OCI-LY7 (cell line): ENCODE results near the gene ST6GALNAC5. TPM values are rescaled to one million over a fixed set of nuclear protein-coding genes. Genes with fewer than 3 reads are reported as not detected.

Source experiments
- BruUV-seq: library from RNA; stranded (reverse); fragments of 400-500 nt; replicated peaks from 2 replicates; lab custom pipeline; 2021; lab: Mats Ljungman, UMichigan
- CTCF ChIA-PET: fragments of 300-600 bp; sonication (Branson Sonifier 250); formaldehyde crosslinking; loops from one replicate; lab custom pipeline; 2022; ENCODE audit warnings: antibody characterized with exemption; ENCODE audit not compliant: unreplicated experiment; lab: Charles Lee
- POLR2A ChIA-PET: fragments of 300-600 bp; sonication (Branson Sonifier 250); formaldehyde crosslinking; loops from one replicate; lab custom pipeline; 2022; ENCODE audit warnings: antibody characterized with exemption; lab: Charles Lee
- DNase-seq: peaks from one replicate; pipeline ENCODE4 v3.0.0-alpha.2; 2015; ENCODE audit warnings: low spot score
- H2AFZ ChIP-seq: fragments of 200-600 bp; sonication (generic), shearing (Covaris generic); 2 replicates; pipeline ENCODE4 v1.6.1; 2014; ENCODE audit warnings: mild to moderate bottlenecking, antibody characterized with exemption, low read length, moderate library complexity
- H3K27ac ChIP-seq: fragments of 200-600 bp; sonication (generic); 2 replicates; pipeline ENCODE4 v1.5.1; 2014; ENCODE audit warnings: mixed run types, low read depth, mild to moderate bottlenecking, moderate library complexity, low read length, inconsistent platforms; ENCODE audit not compliant: poor library complexity, severe bottlenecking
- H3K36me3 ChIP-seq: fragments of 200-600 bp; sonication (generic); 2 replicates; pipeline ENCODE4 v1.6.1; 2014; ENCODE audit warnings: mild to moderate bottlenecking, antibody characterized with exemption, low read length, moderate library complexity, mixed read lengths; ENCODE audit not compliant: insufficient read depth
- H3K4me1 ChIP-seq: fragments of 200-600 bp; sonication (generic); 2 replicates; pipeline ENCODE4 v1.5.1; 2014; ENCODE audit warnings: mild to moderate bottlenecking, low read length; ENCODE audit not compliant: insufficient read depth, poor library complexity, severe bottlenecking
- H3K4me2 ChIP-seq: fragments of 200-600 bp; sonication (generic); 2 replicates; pipeline ENCODE4 v1.6.1; 2014; ENCODE audit warnings: mild to moderate bottlenecking, low read length
- H3K4me3 ChIP-seq: fragments of 200-600 bp; sonication (generic); 2 replicates; pipeline ENCODE4 v1.5.1; 2014; ENCODE audit warnings: mild to moderate bottlenecking, low read depth, low read length; ENCODE audit not compliant: poor library complexity, severe bottlenecking
- H3K79me2 ChIP-seq: fragments of 200-600 bp; sonication (generic); 2 replicates; pipeline ENCODE4 v1.6.1; 2016; ENCODE audit warnings: low read depth, mild to moderate bottlenecking, low read length, moderate library complexity, mixed read lengths; ENCODE audit not compliant: insufficient read depth
- H3K9me2 ChIP-seq: fragments of 200-600 bp; sonication (generic); 2 replicates; pipeline ENCODE4 v1.6.1; 2016; ENCODE audit warnings: mild to moderate bottlenecking, low read length, mixed read lengths; ENCODE audit not compliant: insufficient read depth
- H3K9me3 ChIP-seq: fragments of 200-600 bp; sonication (generic); 2 replicates; pipeline ENCODE4 v1.6.1; 2014; ENCODE audit warnings: mild to moderate bottlenecking, mixed run types, low read length, mixed read lengths
- H4K20me1 ChIP-seq: fragments of 200-600 bp; sonication (generic); 2 replicates; pipeline ENCODE4 v1.6.1; 2014; ENCODE audit warnings: mild to moderate bottlenecking, antibody characterized with exemption, low read length, moderate library complexity, mixed read lengths; ENCODE audit not compliant: insufficient read depth
- EZH2phosphoT487 ChIP-seq: fragments of 200-600 bp; sonication (generic); IDR thresholded peaks from 2 replicates; pipeline ENCODE4 v1.6.1; 2018; ENCODE audit warnings: low read depth, borderline replicate concordance, mild to moderate bottlenecking, mixed run types, antibody characterized with exemption, low read length, moderate library complexity, mixed read lengths
- intact Hi-C: fragments of 100-400 bp; cut with micrococcal nuclease; formaldehyde crosslinking; loops from one replicate; pipeline ENCODE4 v1.10.0; 2022; ENCODE audit not compliant: unreplicated experiment
- total RNA-seq, 2 experiments: library from RNA; depleted of rRNA in 1 of 2; stranded (reverse); fragments of >200 nt in 1 of 2; shearing (Covaris generic) in 1 of 2; gene quantifications; 2 replicates each; pipeline ENCODE4 v1.2.3, GENCODE V29; 2014 to 2022
- TF ChIP-seq, protein P1 (sequence below): fragments of 200-600 bp; sonication (generic); conservative IDR thresholded peaks from 2 replicates; pipeline ENCODE4 v1.5.1; 2014; ENCODE audit warnings: mild to moderate bottlenecking, antibody characterized with exemption, low read length, moderate library complexity, mixed read lengths

Gene ST6GALNAC5
- total RNA-seq, 2 experiments from 2014 or later = not detected

DNA sequence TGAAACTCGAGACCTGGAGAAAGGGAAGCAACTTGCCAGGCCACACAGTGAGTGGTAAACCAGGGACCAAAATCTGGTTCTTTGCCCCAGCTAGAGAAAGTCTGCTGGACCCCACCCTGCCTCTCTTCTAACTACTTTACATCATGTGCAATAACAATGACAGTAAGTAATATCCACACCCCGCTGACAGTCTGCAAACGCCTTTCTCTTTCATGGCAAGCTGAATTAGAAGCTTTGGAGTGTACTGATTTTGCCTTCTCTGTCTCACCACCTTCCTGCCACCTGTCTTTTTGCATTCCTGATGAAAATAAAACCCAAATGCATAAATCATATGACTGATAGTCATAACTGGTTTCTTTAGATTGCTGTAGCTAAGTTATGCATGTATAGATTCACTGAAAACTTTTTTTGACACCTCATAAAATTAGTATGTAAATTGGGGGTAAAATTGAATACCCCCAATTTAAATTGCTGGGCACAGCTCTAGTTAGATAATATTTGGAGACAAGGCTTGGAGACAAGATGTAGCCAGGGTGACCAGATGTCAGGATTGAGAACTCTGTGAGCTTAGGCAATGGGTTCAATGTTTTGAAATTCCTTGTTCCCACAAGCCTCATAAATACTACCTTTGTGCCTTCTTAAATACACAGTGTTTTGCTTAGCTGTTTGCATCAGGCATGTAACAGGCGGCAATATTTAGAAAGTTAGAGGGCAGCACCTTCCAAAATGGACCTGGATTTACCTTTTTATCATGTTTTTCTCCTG is 73.5 kb downstream of the ST6GALNAC5 start:
- H3K27ac ChIP-seq = no peak overlapping the region
- no peak overlapping the region for H2AFZ ChIP-seq
- TF ChIP-seq EZH2phosphoT487 = no peak
- TF ChIP-seq, protein P1, sequence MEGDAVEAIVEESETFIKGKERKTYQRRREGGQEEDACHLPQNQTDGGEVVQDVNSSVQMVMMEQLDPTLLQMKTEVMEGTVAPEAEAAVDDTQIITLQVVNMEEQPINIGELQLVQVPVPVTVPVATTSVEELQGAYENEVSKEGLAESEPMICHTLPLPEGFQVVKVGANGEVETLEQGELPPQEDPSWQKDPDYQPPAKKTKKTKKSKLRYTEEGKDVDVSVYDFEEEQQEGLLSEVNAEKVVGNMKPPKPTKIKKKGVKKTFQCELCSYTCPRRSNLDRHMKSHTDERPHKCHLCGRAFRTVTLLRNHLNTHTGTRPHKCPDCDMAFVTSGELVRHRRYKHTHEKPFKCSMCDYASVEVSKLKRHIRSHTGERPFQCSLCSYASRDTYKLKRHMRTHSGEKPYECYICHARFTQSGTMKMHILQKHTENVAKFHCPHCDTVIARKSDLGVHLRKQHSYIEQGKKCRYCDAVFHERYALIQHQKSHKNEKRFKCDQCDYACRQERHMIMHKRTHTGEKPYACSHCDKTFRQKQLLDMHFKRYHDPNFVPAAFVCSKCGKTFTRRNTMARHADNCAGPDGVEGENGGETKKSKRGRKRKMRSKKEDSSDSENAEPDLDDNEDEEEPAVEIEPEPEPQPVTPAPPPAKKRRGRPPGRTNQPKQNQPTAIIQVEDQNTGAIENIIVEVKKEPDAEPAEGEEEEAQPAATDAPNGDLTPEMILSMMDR = no peak
- no peaks in the 10 kb centered on the region for H3K36me3 ChIP-seq
- intact Hi-C loops = no loop called here
- H3K4me3 ChIP-seq = no peak overlapping the region
- H3K4me1 ChIP-seq = no peaks in the 10 kb centered on the region
- no peak for DNase-seq
- ChIA-PET POLR2A (interaction anchor here (0.7 to 1.9 kb wide), 3 partner anchors 9 to 452 kb away, joined by 3 to 8 read pairs (median 3); no protein-coding TSS in a partner anchor), CTCF (no interaction called here)
- no peaks in the 10 kb centered on the region for H4K20me1 ChIP-seq
- H3K9me3 ChIP-seq = no peaks in the 10 kb centered on the region
- H3K79me2 ChIP-seq = no peaks in the 10 kb centered on the region
- H3K4me2 ChIP-seq = no peak overlapping the region
- no peaks in the 10 kb centered on the region for H3K9me2 ChIP-seq
- BruUV-seq = no TSS peak

DNA sequence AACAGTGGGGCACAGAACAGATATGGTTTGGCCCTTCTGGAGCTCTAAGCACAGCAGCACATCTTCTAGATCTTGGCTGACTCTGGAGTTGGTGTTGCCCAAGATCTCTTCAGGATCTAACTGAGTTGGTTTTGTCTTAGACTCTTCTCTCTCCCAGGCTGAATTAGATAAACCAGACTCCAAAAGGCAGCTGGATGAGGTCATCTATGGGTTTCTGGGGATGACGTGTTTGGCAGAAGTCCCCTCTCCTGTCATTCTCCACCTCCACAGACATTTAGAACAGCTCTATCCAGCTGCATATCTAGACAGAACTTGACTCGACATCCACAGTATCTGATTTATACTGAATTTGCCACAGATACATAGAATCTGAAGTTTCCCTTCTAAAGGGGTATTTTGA is 75.3 kb downstream of the ST6GALNAC5 start:
- Histone ChIP-seq H4K20me1 (no peaks in the 10 kb centered on the region), H3K79me2 (no peaks in the 10 kb centered on the region), H3K4me1 (no peaks in the 10 kb centered on the region), H3K4me3 (no peak overlapping the region), H3K36me3 (no peaks in the 10 kb centered on the region), H3K9me3 (no peaks in the 10 kb centered on the region), H3K27ac (no peak overlapping the region), H3K9me2 (no peaks in the 10 kb centered on the region), H3K4me2 (no peak overlapping the region), H2AFZ (no peak overlapping the region)
- TF ChIP-seq EZH2phosphoT487 = no peak
- TF ChIP-seq, protein P1 = no peak
- no peak for DNase-seq
- intact Hi-C loops = no loop called here
- POLR2A ChIA-PET = no interaction called here
- CTCF ChIA-PET = no interaction called here
- BruUV-seq = no TSS peak

- Histone ChIP-seq H3K36me3 (no peaks in the 10 kb centered on the region), H3K9me3 (no peaks in the 10 kb centered on the region), H3K9me2 (no peaks in the 10 kb centered on the region), H3K4me3 (no peak overlapping the region), H3K27ac (no peak overlapping the region), H3K4me2 (no peak overlapping the region), H3K79me2 (no peaks in the 10 kb centered on the region), H2AFZ (no peak overlapping the region), H4K20me1 (no peaks in the 10 kb centered on the region), H3K4me1 (no peaks in the 10 kb centered on the region)
- intact Hi-C loops = no loop called here
- DNase-seq = no peak
- TF ChIP-seq, protein P1 = no peak
- TF ChIP-seq EZH2phosphoT487 = no peak
- ChIA-PET POLR2A (interaction anchor here (0.7 kb wide), 1 partner anchor 9 kb away, joined by 3 read pairs; no protein-coding TSS in a partner anchor), CTCF (no interaction called here)
- no TSS peak for BruUV-seq
Observed at GRCh38 chr1:76944942-76945341, 77.7 kb downstream of the ST6GALNAC5 start.
